SK-N-SH (cell line): ENCODE measurements around the gene MOB1A.
A peak's percentile ranks its signal among the peaks of the same experiment; 100 is the strongest.

Experiments used
- CTCF ChIP-seq: fragments of 200-600 bp; sonication (generic); IDR thresholded peaks from 2 replicates; pipeline ENCODE4 v1.6.1; 2017; ENCODE audit warnings: antibody characterized with exemption, mild to moderate bottlenecking, moderate library complexity
- FOXM1 ChIP-seq: IDR thresholded peaks from 2 replicates; pipeline ENCODE4 v1.4.0; 2012; ENCODE audit warnings: low read depth, mild to moderate bottlenecking
- GATA2 ChIP-seq: sonication (generic); formaldehyde crosslinking; IDR thresholded peaks from 2 replicates; pipeline ENCODE4 v1.5.0; 2020; ENCODE audit warnings: mild to moderate bottlenecking, missing genetic modification reagents
- MXI1 ChIP-seq: IDR thresholded peaks from 2 replicates; pipeline ENCODE4 v1.6.1; 2012; ENCODE audit warnings: mild to moderate bottlenecking, low read depth, low read length, improper control_type of control experiment
- REST ChIP-seq: IDR thresholded peaks from 2 replicates; pipeline ENCODE4 v1.6.1; 2012; ENCODE audit warnings: mild to moderate bottlenecking, low read depth, low read length, moderate library complexity
- USF2 ChIP-seq: fragments of 150-350 bp; IDR thresholded peaks from 2 replicates; pipeline ENCODE4 v1.6.1; 2017; ENCODE audit warnings: antibody characterized with exemption, low read length, low read depth, borderline replicate concordance
- YY1 ChIP-seq: IDR thresholded peaks from 2 replicates; pipeline ENCODE4 v1.4.0; 2012; ENCODE audit warnings: low read depth, mild to moderate bottlenecking

- TF ChIP-seq YY1 (no peak), CTCF (peak; percentile 32), USF2 (no peak), GATA2 (CRISPR knock-in tag) (no peak), MXI1 (no peak), REST (no peak), FOXM1 (no peak)
Measured at GRCh38 chr2:74104839-74105238, 73.8 kb downstream of the MOB1A start.
